ENCODE results near the gene ADAMTS17.
A peak's percentile ranks its signal among the peaks of the same experiment; 100 is the strongest.

The ADAMTS17 gene

GRCh38 chr15:100038736-100039135 lies 303.0 kb downstream of the ADAMTS17 start:
- DNase-seq = no peak

GRCh38 chr15:100037901-100038300 lies 303.9 kb downstream of the ADAMTS17 start:
- peak in 1 of 3 experiments; percentile 19 for DNase-seq

DNA sequence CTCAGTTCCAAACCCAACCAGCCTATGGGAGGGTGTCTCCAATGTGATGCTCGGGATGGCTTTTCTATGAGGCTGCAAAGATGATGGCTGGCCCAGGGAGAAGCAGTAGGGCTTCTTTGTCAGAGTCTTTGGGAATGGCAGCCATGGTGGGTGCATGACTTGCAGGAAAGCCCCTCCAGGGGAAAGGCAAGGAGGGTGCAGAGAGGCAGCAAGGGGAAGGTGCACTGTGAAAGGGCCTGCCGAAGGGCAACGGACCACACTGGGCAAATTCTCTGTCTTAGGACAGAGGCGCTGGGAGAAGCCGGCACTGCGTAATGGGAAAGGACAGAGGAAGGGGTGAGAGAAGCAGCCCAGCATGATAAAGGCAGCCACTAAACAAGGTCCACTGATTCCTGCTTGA lies 305.8 kb downstream of the ADAMTS17 start:
- DNase-seq = no peak

DNA sequence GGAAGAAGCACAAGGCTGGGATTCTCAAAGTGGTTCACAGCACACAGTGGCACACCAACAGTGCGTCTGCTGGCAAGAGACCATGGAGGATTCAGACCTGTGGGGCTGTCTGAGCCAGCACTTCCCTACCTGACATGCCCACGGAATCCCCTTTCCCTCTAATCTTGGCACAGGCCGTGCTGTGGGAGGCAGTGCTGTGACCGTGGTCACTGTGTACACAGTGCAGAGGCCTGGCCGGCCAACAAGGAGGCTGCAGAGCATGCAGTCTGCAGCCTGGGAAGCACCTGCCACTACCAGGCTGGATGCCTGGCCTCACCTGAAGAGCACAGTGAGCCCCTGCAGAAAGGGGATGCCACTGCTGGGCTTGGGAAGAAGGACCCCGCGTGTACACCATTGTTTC lies 307.6 kb downstream of the ADAMTS17 start:
- no peak for DNase-seq

DNA sequence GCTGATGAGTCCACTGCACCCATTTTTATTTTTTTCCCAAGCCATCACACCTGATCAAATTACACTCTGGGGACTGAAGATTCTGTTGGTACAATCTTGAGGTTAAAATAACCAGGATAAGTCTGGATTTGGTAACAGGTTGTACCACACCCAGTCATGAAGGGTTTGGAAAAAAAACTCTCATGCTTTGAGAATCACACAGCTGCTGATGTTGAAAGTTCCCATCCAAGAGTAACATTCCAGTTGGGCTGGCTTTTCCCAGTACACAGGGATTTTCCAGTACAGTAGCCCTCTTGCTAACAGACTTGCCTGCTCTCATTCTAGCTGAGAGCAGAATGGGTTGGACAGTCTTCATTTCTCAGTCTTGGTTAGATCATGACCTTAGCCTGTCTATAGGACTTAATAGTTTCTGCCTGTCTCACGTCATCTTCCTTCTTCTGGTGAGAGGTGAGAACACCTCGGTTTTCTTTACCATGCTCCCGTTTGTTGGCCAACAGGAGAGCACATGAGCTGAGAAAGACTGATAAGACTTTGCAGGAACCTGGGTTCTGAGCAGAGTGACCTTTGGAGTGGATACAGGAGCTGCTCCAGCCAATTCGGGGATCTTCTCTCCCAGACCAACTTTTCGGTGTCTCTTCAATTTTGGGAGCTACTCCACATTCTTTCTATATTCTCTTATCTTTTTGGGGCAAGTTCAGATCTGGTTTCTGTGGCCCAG lies 308.5 kb downstream of the ADAMTS17 start:
- no peak for DNase-seq

GRCh38 chr15:100032358-100033085 lies 309.3 kb downstream of the ADAMTS17 start:
- no peak for DNase-seq

DNA sequence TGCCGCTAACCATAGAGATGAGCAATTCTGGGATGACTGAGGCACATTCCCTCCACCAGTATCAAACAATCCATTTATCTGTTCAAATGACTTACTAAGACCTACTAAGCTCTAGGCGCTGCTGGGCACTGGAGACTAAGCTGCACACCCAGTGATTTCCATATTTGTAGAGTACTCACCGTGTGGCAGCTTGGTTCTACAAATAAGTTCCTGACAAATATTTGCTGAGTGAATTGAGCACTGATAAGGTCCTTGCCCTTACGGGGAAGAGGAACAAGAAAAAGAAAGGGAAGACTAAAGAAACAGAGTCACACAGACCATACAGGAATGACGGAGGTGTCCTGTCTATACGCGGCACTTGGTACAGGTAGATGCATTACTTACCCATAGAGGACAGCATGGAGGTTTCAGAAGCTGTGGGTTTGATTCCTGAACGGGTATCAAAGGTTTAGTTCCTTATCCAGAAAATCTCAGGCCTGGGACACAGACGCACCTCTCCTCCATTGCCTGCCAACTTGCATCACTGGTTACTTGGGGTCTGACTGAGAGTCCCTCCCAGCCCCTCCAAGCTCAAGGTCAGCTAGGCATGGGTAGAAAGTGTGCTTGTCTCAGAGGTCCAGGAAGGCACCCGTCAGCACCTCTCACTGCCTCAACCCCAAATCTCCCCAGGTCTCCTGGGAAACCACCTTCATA lies 310.0 kb downstream of the ADAMTS17 start:
- DNase-seq = no peak

- no peak for DNase-seq
Observed at GRCh38 chr15:100030586-100031229, 311.1 kb downstream of the ADAMTS17 start.

- no peak for DNase-seq
Observed at GRCh38 chr15:100029868-100030479, 311.8 kb downstream of the ADAMTS17 start.

GRCh38 chr15:100029045-100029444 lies 312.7 kb downstream of the ADAMTS17 start:
- DNase-seq = no peak

GRCh38 chr15:100026041-100026440 lies 315.7 kb downstream of the ADAMTS17 start:
- DNase-seq = no peak

- no peak for DNase-seq
Observed at GRCh38 chr15:100022806-100023205, 319.0 kb downstream of the ADAMTS17 start.

GRCh38 chr15:100022391-100022790 lies 319.4 kb downstream of the ADAMTS17 start:
- DNase-seq = peak in 1 of 3 experiments; percentile 13

- no peak for DNase-seq
Observed at GRCh38 chr15:100021653-100022052, 320.1 kb downstream of the ADAMTS17 start.

DNA sequence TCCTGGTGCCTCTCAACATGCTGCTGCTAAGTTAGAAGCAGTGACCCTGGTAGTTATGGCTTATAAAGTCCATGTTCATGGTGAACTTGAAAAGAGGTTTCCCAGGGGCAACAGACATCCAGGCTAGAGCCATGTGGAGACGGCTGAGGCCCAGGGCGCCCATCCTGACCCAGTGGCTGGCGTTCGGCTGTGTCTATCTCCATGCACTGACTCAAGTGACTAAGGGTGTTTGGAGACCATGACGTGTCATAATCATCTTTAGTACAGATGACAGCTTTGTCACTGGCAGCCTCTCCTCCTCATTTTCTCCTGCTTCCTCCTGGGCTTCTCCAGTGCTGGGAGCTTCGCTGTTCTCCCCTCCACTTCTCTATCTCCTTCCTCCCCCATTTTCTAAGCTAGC lies 321.2 kb downstream of the ADAMTS17 start:
- no peak for DNase-seq

GRCh38 chr15:100020189-100020588 lies 321.6 kb downstream of the ADAMTS17 start:
- no peak for DNase-seq

GRCh38 chr15:100019601-100020000 lies 322.2 kb downstream of the ADAMTS17 start:
- no peak for DNase-seq

GRCh38 chr15:100018191-100018590 lies 323.6 kb downstream of the ADAMTS17 start:
- no peak for DNase-seq

DNA sequence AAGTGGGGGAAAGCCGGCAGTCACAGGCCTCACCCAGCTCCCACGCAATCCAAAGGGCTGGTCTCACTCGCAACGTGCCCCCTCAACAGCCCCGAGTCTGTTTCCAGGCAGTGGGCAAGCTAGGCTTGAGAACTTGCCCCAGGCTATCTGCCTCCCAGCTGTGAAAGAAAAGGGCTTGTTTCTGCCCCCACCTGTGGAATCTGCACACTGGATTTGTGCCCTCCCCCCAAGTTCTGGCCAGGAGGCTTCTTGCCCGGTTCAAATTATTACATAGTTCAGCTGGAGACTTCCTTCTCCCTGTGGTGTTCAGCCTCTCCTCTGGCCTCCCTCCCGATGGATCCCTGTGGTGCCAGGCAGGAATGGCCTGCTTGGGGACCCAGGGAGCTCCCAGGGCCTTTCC lies 324.6 kb downstream of the ADAMTS17 start:
- no peak for DNase-seq

DNA sequence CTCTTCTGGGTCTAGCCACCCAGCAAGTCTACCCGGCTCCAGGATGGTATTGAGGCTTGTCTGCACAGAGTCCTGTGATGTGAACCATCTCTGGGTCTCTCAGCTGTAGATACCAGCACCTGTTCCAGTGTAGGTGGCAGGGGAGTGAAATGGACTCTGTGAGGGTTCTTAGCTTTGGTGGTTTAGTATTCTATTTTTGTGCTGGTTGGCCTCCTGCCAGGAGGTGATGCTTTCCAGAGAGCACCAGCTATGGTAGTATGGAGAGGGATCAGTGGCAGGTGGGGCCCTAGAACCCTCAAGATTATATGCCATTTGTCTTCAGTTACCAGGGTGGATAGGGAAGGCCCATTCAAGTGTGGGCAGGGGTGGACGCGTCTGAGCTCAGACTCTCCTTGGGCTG lies 325.1 kb downstream of the ADAMTS17 start:
- DNase-seq = no peak

GRCh38 chr15:100011235-100011634 lies 330.5 kb downstream of the ADAMTS17 start:
- no peak for DNase-seq

DNA sequence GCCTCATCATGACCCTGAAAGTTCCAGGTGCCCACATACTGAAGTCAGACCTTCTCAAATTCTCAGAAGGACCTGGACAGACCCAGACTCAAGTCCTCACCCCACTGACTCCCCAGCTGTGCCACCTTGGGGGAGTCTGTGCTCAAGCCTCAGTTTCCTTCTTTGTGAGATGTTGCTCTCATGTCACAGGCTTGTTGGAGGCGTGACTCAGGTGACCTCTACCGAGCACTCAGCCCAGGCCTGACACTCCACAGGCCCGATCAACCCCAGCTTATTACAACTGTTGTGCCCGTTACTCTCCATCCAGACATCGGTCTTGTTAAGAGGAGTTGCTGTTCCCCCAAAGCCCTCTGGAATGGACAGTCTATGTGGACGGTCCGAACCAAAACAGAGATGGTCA lies 332.4 kb downstream of the ADAMTS17 start:
- no peak for DNase-seq

- no peak for DNase-seq
Observed at GRCh38 chr15:100008258-100008657, 333.5 kb downstream of the ADAMTS17 start.

Data from NCI-H1417 (cell line).